Neural progenitor cell (in vitro differentiated cells): Measurements from ENCODE around the gene NTHL1.

ENCODE experiments used
- CTCF ChIP-seq: fragments of 200-600 bp; sonication (generic); IDR thresholded peaks from 2 replicates; pipeline ENCODE4 v1.5.1; 2017; ENCODE audit warnings: antibody characterized with exemption, mild to moderate bottlenecking
- EZH2 ChIP-seq: fragments of 200-600 bp; sonication (generic); IDR thresholded peaks from 2 replicates; pipeline ENCODE4 v1.6.1; 2017; ENCODE audit warnings: antibody characterized with exemption, mild to moderate bottlenecking, moderate library complexity

- no peak for TF ChIP-seq CTCF
- no peak for TF ChIP-seq EZH2
These were observed 7.1 kb upstream of the NTHL1 start for GRCh38 chr16:2054543-2055245.
